CMK (cell line): ENCODE data around the gene GNAI1.

Source experiments
- DNase-seq: peaks from one replicate; pipeline ENCODE4 v3.0.0-alpha.2; 2010; ENCODE audit warnings: low read depth

GNAI1 gene

GRCh38 chr7:80161466-80161865 lies 26.8 kb downstream of the GNAI1 start:
- no peak for DNase-seq

- DNase-seq: no peak
These were observed 30.5 kb downstream of the GNAI1 start for GRCh38 chr7:80165177-80165576.

DNA sequence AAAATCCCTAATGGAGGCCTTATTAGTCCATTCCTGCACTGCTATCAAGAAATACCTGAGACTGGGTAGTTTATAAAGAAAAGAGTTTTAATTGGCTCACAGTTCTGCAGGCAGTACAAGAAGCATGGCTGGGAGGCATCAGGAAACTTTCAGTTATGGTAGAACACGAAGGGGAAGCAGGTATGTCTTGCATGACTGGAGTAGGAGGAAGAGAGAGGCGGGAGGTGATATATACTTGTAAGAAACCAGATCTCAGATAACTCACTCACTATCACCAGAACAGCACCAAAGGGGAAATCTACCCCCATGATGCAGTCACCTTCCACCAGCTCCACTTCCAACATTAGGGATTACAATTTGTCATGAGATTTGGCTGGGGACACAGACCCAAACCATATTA lies 35.8 kb downstream of the GNAI1 start:
- DNase-seq: no peak

GRCh38 chr7:80172387-80172786 lies 37.8 kb downstream of the GNAI1 start:
- no peak for DNase-seq

GRCh38 chr7:80175744-80176143 lies 41.1 kb downstream of the GNAI1 start:
- no peak for DNase-seq

- DNase-seq: no peak
These were observed 46.8 kb downstream of the GNAI1 start for GRCh38 chr7:80181411-80181810.

GRCh38 chr7:80182630-80183276 lies 48.1 kb downstream of the GNAI1 start:
- DNase-seq: no peak

DNA sequence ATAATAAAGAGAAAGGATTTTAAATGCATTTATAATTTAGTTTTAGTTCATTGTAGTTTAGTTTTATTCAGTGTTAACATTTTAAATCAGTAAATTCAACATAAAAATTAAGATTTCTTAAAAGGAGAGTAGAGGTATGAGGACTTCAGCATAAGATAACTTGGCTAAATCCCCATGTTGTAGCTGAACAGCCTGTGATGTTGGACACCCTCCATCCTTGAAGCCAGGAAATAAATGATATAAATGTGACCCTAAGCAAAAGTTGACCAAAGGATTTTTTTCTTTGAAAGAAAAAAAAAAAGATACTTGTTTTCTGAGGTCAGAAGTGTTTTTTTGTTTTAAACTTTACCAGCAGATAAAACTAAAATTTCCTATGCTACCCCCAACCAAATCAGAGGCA lies 48.7 kb downstream of the GNAI1 start:
- DNase-seq: no peak

GRCh38 chr7:80183900-80184685 lies 49.5 kb downstream of the GNAI1 start:
- no peak for DNase-seq

- no peak for DNase-seq
These were observed 50.1 kb downstream of the GNAI1 start for GRCh38 chr7:80184693-80185092.

DNA sequence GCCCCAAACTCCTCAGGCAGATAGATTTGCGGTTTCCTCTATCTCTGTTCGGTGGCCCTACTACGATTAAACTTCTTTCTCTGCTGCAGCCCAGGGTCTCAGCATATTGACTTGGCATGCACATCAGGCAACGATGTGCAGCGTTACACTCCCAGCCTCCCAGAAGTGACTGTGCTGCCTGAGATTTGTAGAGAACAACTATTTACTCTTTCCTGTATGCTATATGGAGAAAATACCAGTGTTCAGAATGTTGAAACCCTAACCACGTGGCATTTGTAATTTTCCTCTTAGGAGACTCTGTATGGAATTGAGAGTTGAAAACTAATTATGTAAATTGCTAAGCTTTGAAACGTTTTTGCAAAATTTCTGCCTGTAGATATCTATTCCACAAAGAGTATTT lies 50.9 kb downstream of the GNAI1 start:
- DNase-seq: no peak

- DNase-seq: no peak
These were observed 52.1 kb downstream of the GNAI1 start for GRCh38 chr7:80186721-80187120.

GRCh38 chr7:80187279-80187678 lies 52.6 kb downstream of the GNAI1 start:
- no peak for DNase-seq

DNA sequence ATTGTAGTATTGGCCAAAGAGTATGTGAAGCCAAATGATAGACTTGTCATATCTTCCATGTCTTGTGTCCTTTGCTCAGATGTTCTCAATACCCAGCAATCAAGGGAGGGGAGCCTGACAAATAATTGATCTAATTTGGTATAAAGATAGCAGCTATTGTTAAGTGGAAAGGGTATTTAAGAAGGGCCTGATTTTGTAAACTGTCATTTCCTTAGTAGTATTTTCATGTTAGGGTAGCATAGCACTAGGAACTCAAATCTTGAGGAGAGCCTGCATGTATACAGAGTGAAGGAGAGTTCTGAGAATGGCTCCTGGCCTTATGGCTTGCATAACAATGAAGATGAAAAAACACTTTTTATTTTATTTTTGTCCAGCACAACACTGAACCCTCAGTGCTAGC lies 53.1 kb downstream of the GNAI1 start:
- DNase-seq: no peak

GRCh38 chr7:80189638-80190037 lies 55.0 kb downstream of the GNAI1 start:
- DNase-seq: no peak

- DNase-seq: no peak
These were observed 63.0 kb downstream of the GNAI1 start for GRCh38 chr7:80197627-80198026.

GRCh38 chr7:80199051-80199450 lies 64.4 kb downstream of the GNAI1 start:
- DNase-seq: no peak

DNA sequence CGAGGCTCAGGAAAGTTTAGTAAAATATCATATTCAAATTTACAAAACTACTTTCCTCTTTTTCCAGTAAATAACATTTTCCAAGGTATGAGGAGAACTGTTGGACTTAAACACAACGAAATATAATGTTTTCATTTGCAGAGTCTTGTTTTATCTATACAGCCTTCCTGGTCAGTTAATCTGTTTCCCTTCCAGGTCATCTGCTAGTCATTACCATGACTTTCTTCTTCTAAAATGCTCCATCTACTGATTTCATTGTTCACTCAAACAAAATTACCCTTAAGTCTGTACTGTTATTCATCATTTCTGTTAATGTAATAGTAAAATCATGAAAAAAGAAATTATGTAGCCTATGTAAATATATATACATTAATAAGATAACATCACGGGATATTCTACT lies 69.8 kb downstream of the GNAI1 start:
- DNase-seq: no peak

GRCh38 chr7:80204919-80205318 lies 70.3 kb downstream of the GNAI1 start:
- DNase-seq: no peak

- DNase-seq: no peak
These were observed 72.1 kb downstream of the GNAI1 start for GRCh38 chr7:80206763-80207162.

- DNase-seq: no peak
These were observed 72.9 kb downstream of the GNAI1 start for GRCh38 chr7:80207501-80207900.

DNA sequence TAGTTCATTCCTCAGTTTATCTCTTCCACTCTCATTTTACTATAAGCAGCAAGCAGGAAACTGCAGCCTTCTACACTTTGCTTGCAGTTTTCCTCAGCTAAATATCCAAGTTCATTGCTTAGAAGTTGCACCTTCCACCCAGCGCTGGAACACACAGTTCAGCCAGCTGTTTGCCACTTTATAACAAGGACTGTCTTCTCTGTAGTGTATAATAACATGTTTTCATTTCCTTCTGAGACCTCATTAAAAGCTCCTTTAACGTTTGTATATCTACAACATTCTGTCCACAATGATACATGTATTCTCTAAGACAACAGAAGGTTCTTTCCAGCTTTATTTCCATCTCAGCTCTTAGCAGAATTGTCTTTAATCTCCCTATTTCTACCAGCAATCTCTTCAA lies 74.1 kb downstream of the GNAI1 start:
- no peak for DNase-seq

GRCh38 chr7:80210400-80210799 lies 75.8 kb downstream of the GNAI1 start:
- no peak for DNase-seq

DNA sequence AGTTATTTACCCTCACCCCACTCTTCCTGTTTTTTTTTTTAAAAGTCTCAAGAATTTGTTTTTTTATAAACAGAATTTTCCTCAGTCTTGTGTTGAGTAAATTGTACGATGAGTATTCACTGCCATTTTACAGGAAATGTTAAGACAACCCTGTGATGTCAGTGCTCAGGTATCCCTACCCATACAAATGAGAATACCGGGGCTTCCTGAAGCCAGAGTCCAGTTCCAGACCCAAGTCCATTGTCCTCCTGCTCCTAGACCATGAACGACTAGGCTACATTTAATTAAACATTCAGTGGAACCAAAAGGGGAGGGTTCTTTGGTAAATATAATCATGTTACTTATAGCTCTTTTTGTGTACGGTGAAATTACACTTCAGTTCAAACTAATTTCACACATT lies 79.2 kb downstream of the GNAI1 start:
- no peak for DNase-seq
